8988T (cell line): ENCODE data around the gene METTL16.
"Not testable (repeated sequence)": the region's sequence is repeated elsewhere in the genome, so short reads cannot be mapped to it uniquely, and the experiment has no call there.

Experiments
- DNase-seq: peaks from one replicate; pipeline ENCODE4 v3.0.0; 2011

Gene METTL16

DNA sequence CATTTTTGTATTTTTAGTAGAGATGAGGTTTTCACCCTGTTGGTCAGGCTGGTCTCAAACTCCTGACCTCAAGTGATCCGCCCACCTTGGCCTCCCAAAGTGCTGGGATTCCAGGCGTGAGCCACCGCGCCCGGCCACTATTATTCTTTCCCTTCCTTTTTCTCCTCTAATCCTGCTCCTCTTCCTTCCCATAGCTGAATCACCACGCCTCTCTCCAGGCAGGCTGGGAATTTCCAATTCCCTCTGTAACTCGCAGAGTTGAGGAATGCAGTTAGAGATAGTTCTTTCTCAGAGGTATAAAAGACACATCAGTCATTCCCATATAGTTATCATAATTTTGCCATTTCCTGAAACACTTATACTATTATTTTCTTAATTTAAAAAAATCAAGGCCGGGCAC, 11.2 kb downstream of the METTL16 start:
- no peak for DNase-seq

DNA sequence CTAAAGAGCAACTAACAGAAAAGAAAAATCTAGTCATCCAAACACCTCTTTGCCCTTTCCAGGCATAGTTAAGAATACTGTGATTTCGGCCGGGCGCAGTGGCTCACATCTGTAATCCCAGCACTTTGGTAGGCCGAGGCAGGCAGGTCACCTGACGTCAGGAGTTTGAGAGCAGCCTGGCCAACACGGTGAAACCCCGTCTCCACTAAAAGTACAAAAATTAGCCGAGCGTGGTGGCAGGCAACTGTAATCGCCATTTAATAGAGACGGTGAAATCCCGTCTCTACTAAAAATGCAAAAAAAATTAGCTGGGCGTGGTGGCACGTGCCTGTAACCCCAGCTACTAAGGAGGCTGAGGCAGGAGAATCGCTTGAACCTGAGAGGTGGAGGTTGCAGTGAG, 22.4 kb downstream of the METTL16 start:
- DNase-seq, result not testable (repeated sequence)

GRCh38 chr17:2487306-2487705, 24.4 kb downstream of the METTL16 start:
- no peak for DNase-seq

GRCh38 chr17:2486709-2487108, 25.0 kb downstream of the METTL16 start:
- not testable (repeated sequence) for DNase-seq

- no peak for DNase-seq
Observed at GRCh38 chr17:2485970-2486369, 25.7 kb downstream of the METTL16 start.

DNA sequence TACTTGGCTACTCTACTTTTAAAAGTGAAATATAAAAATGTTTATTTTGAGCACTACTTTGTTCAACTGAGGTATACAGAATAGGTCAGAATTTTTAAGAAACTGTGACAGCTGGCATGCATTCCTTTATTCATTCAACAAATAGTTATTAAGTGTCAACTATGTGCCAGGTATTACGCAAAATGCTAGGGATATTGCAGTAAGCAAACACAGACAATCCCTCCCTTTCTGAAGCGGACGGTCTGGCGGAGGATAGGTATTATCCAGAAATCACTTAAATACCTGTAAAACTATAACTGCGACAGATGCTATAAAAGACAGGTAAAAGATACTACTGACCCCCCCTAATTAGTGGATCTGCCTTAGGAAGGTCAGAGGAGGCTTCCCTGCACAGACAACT, 26.1 kb downstream of the METTL16 start:
- DNase-seq, result no peak

DNA sequence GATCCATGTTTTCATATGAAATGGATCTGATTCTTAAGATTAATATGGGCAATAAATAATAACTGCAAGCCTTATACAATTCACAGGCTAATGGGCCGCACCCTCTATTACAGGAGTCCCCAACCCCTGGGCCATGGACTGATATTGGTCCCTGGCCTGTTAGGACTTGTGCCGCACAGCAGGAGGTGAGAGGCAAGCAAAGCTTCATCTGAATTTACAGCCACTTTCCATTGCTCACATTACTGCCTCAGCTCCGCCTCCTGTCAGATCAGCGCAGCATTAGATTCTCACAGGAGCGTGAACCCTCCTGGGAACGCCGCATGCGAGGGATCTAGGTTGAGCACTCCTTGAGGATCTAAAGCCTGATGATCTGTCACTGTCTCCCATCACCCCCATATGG, 26.8 kb downstream of the METTL16 start:
- no peak for DNase-seq

DNA sequence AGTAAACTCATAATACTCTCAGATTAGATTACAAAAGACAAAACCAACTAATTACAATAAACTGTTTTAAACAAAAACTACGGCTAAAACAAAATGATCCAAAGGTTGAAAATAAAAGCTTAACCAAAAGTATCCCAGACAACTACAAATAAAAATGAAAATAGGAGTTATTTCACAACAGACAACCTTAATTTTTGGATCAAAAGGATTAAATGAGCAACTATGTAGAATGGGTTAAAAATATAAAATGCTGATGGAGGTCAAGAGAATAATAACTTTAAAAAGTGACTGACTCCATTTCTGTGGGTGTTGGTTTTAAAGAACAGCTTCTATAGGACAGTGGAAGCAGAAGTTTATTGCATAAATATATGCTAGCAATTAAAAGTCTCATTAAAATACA, 28.6 kb downstream of the METTL16 start:
- no peak for DNase-seq

- DNase-seq, result no peak
Observed at GRCh38 chr17:2482218-2482617, 29.5 kb downstream of the METTL16 start.

GRCh38 chr17:2481760-2482159, 29.9 kb downstream of the METTL16 start:
- DNase-seq, result no peak

- DNase-seq, result no peak
Observed at GRCh38 chr17:2478458-2478857, 33.2 kb downstream of the METTL16 start.

DNA sequence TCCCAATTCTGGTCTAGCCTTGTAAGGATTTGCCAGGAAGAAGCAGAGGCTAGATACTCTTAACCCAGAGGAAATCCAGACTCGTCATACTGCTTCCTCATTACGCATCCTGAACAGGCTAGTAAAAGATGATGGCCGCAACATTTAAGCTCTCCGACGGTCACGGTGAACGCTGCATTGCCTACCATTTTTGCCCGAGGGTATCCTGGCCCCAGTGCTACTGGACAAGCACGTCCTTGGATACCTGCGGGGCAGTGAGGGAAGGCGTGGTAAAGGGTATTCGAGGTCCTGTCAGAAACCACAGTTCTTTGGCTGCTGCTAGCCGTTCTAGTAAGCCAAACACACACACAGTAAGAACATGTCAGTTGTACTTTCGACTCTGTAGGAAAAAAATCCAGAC, 36.6 kb downstream of the METTL16 start:
- no peak for DNase-seq

DNA sequence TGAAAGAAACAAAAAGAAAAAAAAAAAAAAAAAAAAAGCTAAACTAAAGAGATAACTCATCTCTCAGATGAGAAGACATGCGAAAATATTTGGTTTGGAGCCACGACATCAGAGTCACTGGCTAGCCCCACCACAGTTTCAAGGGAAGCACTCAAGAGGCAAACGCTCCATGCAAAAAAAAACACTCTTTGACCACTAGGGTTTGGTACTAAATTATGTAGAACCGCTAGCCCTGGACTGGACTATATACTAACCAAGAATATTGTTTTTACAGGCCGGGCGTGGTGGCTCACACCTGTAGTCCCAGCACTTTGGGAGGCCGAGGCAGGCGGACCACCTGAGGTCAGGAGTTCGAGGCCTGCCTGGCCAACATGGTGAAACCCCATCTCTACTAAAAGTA, 37.3 kb downstream of the METTL16 start:
- DNase-seq, result no peak

- DNase-seq, result no peak
Observed at GRCh38 chr17:2468270-2468669, 43.4 kb downstream of the METTL16 start.

DNA sequence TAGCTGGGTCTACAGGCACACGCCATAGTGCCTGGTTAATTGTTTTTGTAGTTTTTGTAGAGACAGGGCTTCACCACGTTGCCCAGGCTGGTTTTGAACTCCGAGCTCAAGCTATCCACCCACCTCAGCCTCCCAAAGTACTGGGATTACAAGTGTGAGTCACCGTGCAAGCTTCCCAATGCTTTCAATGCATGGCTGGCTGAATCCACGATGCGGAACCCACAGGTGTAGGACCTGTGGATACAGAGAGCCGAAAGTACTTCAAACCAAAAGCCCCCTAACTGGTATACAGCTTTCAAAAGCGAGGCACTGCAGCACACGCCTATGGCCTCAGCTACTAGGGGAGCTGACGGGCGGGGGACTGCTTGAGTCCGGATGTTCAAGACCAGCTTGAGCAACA, 44.8 kb downstream of the METTL16 start:
- no peak for DNase-seq

- no peak for DNase-seq
Observed at GRCh38 chr17:2462481-2462880, 49.2 kb downstream of the METTL16 start.

- no peak for DNase-seq
Observed at GRCh38 chr17:2459917-2460271, 51.8 kb downstream of the METTL16 start.

GRCh38 chr17:2457913-2458312, 53.8 kb downstream of the METTL16 start:
- DNase-seq, result no peak

DNA sequence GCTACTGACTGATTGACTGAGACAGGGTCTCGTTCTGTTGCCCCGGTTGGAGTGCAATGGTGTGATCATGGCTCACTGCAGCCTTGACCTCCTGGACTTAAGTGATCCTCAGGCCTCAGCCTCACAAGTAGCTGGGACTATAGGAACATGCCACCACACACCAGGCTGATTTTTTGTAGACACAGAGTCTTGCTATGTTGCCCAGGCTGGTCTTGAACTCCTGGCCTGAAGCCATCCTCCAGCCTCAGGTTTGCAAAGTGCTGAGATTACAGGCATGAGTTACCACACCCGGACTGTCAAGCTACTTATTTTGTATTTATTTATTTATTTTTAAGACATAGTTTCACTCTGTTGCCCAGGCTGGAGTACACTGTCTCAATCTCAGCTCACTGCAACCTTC, 55.2 kb downstream of the METTL16 start:
- DNase-seq, result no peak

- DNase-seq, result no peak
Observed at GRCh38 chr17:2455956-2456355, 55.7 kb downstream of the METTL16 start.

DNA sequence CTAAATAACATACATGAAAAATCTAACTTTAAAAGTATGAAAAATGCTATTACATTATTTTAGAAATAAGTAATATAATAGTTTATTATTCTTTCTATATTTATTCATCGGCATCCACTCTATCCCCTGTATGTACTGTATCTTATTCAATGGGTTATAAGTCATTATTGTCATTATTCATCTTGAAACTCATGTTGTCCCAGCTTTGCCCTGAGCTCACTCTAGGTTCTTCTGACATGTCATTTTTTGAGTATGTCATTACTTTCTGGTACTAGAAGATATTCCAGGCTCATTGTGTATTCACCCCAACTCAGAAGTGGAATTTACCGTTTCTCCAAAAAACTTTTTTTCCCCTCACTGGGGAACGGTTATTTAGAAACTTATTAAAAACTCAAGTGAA, 57.8 kb downstream of the METTL16 start:
- DNase-seq, result no peak

- DNase-seq, result no peak
Observed at GRCh38 chr17:2453325-2453724, 58.4 kb downstream of the METTL16 start.

- DNase-seq, result no peak
Observed at GRCh38 chr17:2452216-2452750, 59.4 kb downstream of the METTL16 start.

DNA sequence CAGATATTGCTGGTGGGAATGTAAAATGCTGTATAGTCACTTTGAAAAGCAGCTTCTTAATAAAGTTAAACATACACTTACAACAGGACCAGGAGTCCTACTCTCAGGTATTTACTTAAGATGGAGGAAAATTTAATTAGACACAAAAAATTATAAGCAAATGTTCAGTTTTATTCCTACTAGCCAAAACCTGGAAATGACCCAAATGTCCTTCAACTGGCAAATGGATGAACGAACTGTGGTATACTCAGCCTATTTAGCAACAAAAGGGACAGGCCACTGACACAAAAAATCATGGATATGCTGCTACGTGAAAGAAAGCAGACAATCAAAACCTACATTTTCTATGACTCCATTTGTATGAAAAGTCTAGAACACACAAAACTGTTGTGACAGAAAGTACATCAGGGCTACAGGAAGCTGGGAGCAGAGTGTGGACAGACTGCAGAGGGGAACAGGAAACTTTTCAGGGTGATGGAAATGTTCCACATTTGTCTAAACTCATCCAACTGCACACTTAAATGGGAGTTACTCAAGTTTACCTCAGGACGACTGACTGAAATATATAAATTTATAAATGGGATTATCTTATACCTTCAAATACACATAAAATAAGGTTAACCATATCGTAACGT, 61.6 kb downstream of the METTL16 start:
- DNase-seq, result no peak

GRCh38 chr17:2449486-2449885, 62.2 kb downstream of the METTL16 start:
- no peak for DNase-seq
